Neural progenitor cell (in vitro differentiated cells): Measurements from ENCODE around the gene TTC39C.

Experiments
- CTCF ChIP-seq: fragments of 200-600 bp; sonication (generic); IDR thresholded peaks from 2 replicates; pipeline ENCODE4 v1.5.1; 2017; ENCODE audit warnings: antibody characterized with exemption, mild to moderate bottlenecking
- EZH2 ChIP-seq: fragments of 200-600 bp; sonication (generic); IDR thresholded peaks from 2 replicates; pipeline ENCODE4 v1.6.1; 2017; ENCODE audit warnings: antibody characterized with exemption, mild to moderate bottlenecking, moderate library complexity
- EZH2phosphoT487 ChIP-seq: fragments of 200-600 bp; sonication (generic); IDR thresholded peaks from 2 replicates; pipeline ENCODE4 v1.6.1; 2017; ENCODE audit warnings: antibody characterized with exemption

GRCh38 chr18:24003288-24003687 is 11.3 kb upstream of the TTC39C start:
- TF ChIP-seq CTCF (no peak), EZH2 (no peak), EZH2phosphoT487 (no peak)
